AG09309 (cell line): ENCODE results near the gene CTNNA1.
"Not testable (repeated sequence)": the region's sequence is repeated elsewhere in the genome, so short reads cannot be mapped to it uniquely, and the experiment has no call there.

Experiments used
- DNase-seq: peaks from one replicate; pipeline ENCODE4 v3.0.0-alpha.2; 2010; ENCODE audit warnings: low read depth
- H3K4me3 ChIP-seq: 2 replicates; pipeline ENCODE4 v1.5.1; 2011; ENCODE audit warnings: mild to moderate bottlenecking, low read depth, low read length, moderate library complexity; ENCODE audit not compliant: control insufficient read depth
- TF ChIP-seq, protein P1 (sequence below): IDR thresholded peaks from 2 replicates; pipeline ENCODE4 v1.5.1; 2011; ENCODE audit warnings: mild to moderate bottlenecking, low read depth, low read length, inconsistent platforms; ENCODE audit not compliant: insufficient read depth, control insufficient read depth; ENCODE audit errors: missing control alignments

CTNNA1 gene

DNA sequence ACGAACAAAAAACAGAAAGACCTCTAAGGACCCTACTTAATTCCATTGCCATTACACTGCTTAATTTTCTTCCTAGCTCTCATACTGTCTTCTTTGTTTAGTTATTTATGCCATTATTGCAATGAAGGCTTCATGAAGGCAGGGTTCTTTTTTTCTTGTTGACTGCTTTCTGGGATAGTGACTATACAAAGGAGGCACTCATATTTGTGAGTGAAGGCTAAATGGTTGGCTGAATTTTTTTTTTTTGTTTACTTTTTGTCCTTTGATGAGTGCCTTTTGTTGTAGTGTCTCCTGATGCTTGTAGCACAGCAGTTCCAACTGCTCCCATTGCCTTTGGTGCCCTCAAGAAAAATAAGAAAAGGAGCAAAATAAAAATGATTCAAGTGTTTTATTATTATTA, 17.8 kb downstream of the CTNNA1 start:
- no peak overlapping the region for H3K4me3 ChIP-seq
- no peak for DNase-seq
- TF ChIP-seq, protein P1, sequence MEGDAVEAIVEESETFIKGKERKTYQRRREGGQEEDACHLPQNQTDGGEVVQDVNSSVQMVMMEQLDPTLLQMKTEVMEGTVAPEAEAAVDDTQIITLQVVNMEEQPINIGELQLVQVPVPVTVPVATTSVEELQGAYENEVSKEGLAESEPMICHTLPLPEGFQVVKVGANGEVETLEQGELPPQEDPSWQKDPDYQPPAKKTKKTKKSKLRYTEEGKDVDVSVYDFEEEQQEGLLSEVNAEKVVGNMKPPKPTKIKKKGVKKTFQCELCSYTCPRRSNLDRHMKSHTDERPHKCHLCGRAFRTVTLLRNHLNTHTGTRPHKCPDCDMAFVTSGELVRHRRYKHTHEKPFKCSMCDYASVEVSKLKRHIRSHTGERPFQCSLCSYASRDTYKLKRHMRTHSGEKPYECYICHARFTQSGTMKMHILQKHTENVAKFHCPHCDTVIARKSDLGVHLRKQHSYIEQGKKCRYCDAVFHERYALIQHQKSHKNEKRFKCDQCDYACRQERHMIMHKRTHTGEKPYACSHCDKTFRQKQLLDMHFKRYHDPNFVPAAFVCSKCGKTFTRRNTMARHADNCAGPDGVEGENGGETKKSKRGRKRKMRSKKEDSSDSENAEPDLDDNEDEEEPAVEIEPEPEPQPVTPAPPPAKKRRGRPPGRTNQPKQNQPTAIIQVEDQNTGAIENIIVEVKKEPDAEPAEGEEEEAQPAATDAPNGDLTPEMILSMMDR: no peak

GRCh38 chr5:138772986-138773594, 19.9 kb downstream of the CTNNA1 start:
- H3K4me3 ChIP-seq: no peak overlapping the region
- no peak for DNase-seq
- TF ChIP-seq, protein P1: no peak

GRCh38 chr5:138773624-138774023, 20.4 kb downstream of the CTNNA1 start:
- DNase-seq, H3K4me3 ChIP-seq: not testable (repeated sequence)

- TF ChIP-seq, protein P1: no peak
- no peak overlapping the region for H3K4me3 ChIP-seq
- no peak for DNase-seq
Measured at GRCh38 chr5:138775034-138775433, 21.8 kb downstream of the CTNNA1 start.

- TF ChIP-seq, protein P1: no peak
- DNase-seq: no peak
- no peak overlapping the region for H3K4me3 ChIP-seq
Measured at GRCh38 chr5:138778234-138778633, 25.0 kb downstream of the CTNNA1 start.

DNA sequence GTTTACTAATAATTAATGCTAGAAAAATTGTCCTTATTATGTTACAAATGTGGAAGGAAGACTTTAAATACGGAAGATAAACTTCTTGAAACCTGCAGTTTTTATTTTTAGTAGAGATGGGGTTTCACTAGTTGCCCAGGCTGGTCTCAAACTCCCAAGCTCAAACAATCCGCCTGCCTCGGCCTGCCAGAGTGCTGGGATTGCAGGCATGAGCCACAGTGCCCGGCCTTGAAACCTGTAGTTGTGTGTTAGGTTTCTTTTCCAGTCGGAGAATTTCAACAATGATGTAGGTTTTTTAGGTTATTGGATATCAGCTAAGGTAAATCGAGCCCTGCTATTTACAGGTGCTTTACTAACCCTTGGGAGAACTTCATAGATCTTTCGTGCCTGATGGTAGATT, 30.8 kb downstream of the CTNNA1 start:
- TF ChIP-seq, protein P1: no peak
- DNase-seq: no peak
- H3K4me3 ChIP-seq: no peak overlapping the region

- H3K4me3 ChIP-seq: no peak overlapping the region
- DNase-seq: no peak
- TF ChIP-seq, protein P1: no peak
Measured at GRCh38 chr5:138784590-138784989, 31.4 kb downstream of the CTNNA1 start.
